Neuronal stem cell (in vitro differentiated cells): ENCODE results near the gene FAM222B.
A peak's percentile ranks its signal among the peaks of the same experiment; 100 is the strongest.

Experiments used
- DNase-seq: peaks from one replicate; pipeline ENCODE4 v3.0.0-alpha.2; 2013; ENCODE audit warnings: low spot score
- H2AFZ ChIP-seq: one replicate; pipeline ENCODE4 v1.6.1; 2013; ENCODE audit warnings: mild to moderate bottlenecking, low read length, inconsistent platforms
- H2AK5ac ChIP-seq: 2 replicates; pipeline ENCODE4 v1.6.1; 2013; ENCODE audit warnings: low read depth, mild to moderate bottlenecking, inconsistent platforms, low read length, moderate library complexity, mixed read lengths
- H2BK120ac ChIP-seq: 2 replicates; pipeline ENCODE4 v1.6.1; 2013; ENCODE audit warnings: low read depth, mild to moderate bottlenecking, inconsistent platforms, low read length, moderate library complexity, mixed read lengths
- H2BK12ac ChIP-seq: one replicate; pipeline ENCODE4 v1.6.1; 2013; ENCODE audit warnings: low read length, inconsistent platforms
- H2BK15ac ChIP-seq: 2 replicates; pipeline ENCODE4 v1.6.1; 2013; ENCODE audit warnings: mild to moderate bottlenecking, low read length, inconsistent platforms, mixed read lengths
- H2BK5ac ChIP-seq: one replicate; pipeline ENCODE4 v1.6.1; 2013; ENCODE audit warnings: inconsistent platforms, mild to moderate bottlenecking, low read length, moderate library complexity
- H3K14ac ChIP-seq: one replicate; pipeline ENCODE4 v1.6.1; 2013; ENCODE audit warnings: low read length, inconsistent platforms
- H3K18ac ChIP-seq: 2 replicates; pipeline ENCODE4 v1.6.1; 2013; ENCODE audit warnings: low read length, inconsistent platforms
- H3K23ac ChIP-seq: 2 replicates; pipeline ENCODE4 v1.6.1; 2013; ENCODE audit warnings: low read depth, mild to moderate bottlenecking, mixed read lengths, low read length, inconsistent platforms; ENCODE audit not compliant: poor library complexity
- H3K27ac ChIP-seq: replicated peaks from 3 replicates; pipeline ENCODE4 v1.5.1; 2013; ENCODE audit warnings: low read length, inconsistent platforms
- H3K27me3 ChIP-seq, 3 experiments: 2 replicates each; pipeline ENCODE4 v1.6.1; 2013; ENCODE audit warnings: low read length in 3 of 3, mild to moderate bottlenecking in 2 of 3, inconsistent platforms in 1 of 3, low read depth in 1 of 3, mixed read lengths in 1 of 3, moderate library complexity in 1 of 3; ENCODE audit not compliant: control insufficient read depth in 3 of 3, insufficient read depth in 3 of 3
- H3K36me3 ChIP-seq, 2 donors: replicated peaks in 1 of 2; 2 replicates each; pipeline ENCODE4 v1.6.1; 2013; ENCODE audit warnings: low read length in 2 of 2; ENCODE audit not compliant: control insufficient read depth in 2 of 2, insufficient read depth in 2 of 2
- H3K4ac ChIP-seq: 2 replicates; pipeline ENCODE4 v1.6.1; 2013; ENCODE audit warnings: inconsistent platforms, mild to moderate bottlenecking, low read length, moderate library complexity
- H3K4me1 ChIP-seq, 2 donors: 1 replicate in 1 of 2; 2 replicates in 1 of 2; pipeline ENCODE4 v1.6.1; 2013; ENCODE audit warnings: low read length in 2 of 2, low read depth in 1 of 2; ENCODE audit not compliant: control insufficient read depth in 2 of 2, insufficient read depth in 1 of 2
- H3K4me2 ChIP-seq: one replicate; pipeline ENCODE4 v1.6.1; 2013; ENCODE audit warnings: mild to moderate bottlenecking, low read length, inconsistent platforms; ENCODE audit not compliant: insufficient read depth, poor library complexity, severe bottlenecking
- H3K4me3 ChIP-seq, 2 donors: 2 replicates each; pipeline ENCODE4 v1.5.1; 2013; ENCODE audit warnings: low read length in 2 of 2, mild to moderate bottlenecking in 2 of 2, inconsistent platforms in 1 of 2, moderate library complexity in 1 of 2
- H3K79me1 ChIP-seq: one replicate; pipeline ENCODE4 v1.6.1; 2013; ENCODE audit warnings: low read depth, mild to moderate bottlenecking, inconsistent platforms, low read length, moderate library complexity
- H3K9ac ChIP-seq: one replicate; pipeline ENCODE4 v1.6.1; 2013; ENCODE audit warnings: mild to moderate bottlenecking, low read depth, low read length, inconsistent platforms; ENCODE audit not compliant: poor library complexity
- H3K9me3 ChIP-seq, 2 donors: replicated peaks in 1 of 2; 2 replicates each; pipeline versions ENCODE3 to v1.6.1; 2013; ENCODE audit warnings: low read length in 2 of 2, mild to moderate bottlenecking in 2 of 2, inconsistent platforms in 1 of 2, low read depth in 1 of 2, mixed read lengths in 1 of 2, moderate library complexity in 1 of 2; ENCODE audit not compliant: control insufficient read depth in 2 of 2, insufficient read depth in 1 of 2
- H4K8ac ChIP-seq: one replicate; pipeline ENCODE4 v1.6.1; 2013; ENCODE audit warnings: low read depth, mild to moderate bottlenecking, inconsistent platforms, low read length, moderate library complexity
- H4K91ac ChIP-seq: one replicate; pipeline ENCODE4 v1.6.1; 2013; ENCODE audit warnings: low read length, low read depth, mild to moderate bottlenecking, inconsistent platforms; ENCODE audit not compliant: poor library complexity
- WGBS, 2 donors: extraction: QIAGEN DNeasy Blood & Tissue Kit; methylation state at CpG; one replicate each; pipeline ENCODE4 v1.1.7; 2013; ENCODE audit warnings: missing lambda C conversion rate in 2 of 2, mixed read lengths in 1 of 2; ENCODE audit not compliant: insufficient read length in 2 of 2, insufficient replicate concordance in 1 of 2; ENCODE audit errors: extremely low coverage in 2 of 2; 5-methylcytosine and 5-hydroxymethylcytosine counted together

Gene FAM222B

GRCh38 chr17:28758411-28759121, 84.0 kb downstream of the FAM222B start:
- Histone ChIP-seq H2BK12ac (peak overlapping the region; percentile 23), H3K4me1 (peaks cover 11 to 15% of the 10 kb centered on the region in 2 donors), H3K36me3 (peaks cover 17 to 69% of the 10 kb centered on the region in 2 donors), H2AK5ac (no peak overlapping the region), H2BK120ac (no peak overlapping the region), H3K9ac (peak overlapping the region; percentile 74), H2AFZ (no peak overlapping the region), H2BK5ac (peak overlapping the region; percentile 44), H3K4me3 (no peak overlapping the region), H3K14ac (no peak overlapping the region), H3K27me3 (no peaks in the 10 kb centered on the region), H3K27ac (no peak overlapping the region), H2BK15ac (no peak overlapping the region), H3K79me1 (no peaks in the 10 kb centered on the region), H4K91ac (no peak overlapping the region), H3K18ac (no peak overlapping the region), H3K4ac (no peak overlapping the region), H4K8ac (peak overlapping the region; percentile 74), H3K4me2 (no peak overlapping the region), H3K9me3 (no peaks in the 10 kb centered on the region), H3K23ac (peak overlapping the region; percentile 46)
- no CpG with 5 or more reads among the region's 32 CpGs for WGBS, 2 donors
- DNase-seq: no peak

- H3K14ac ChIP-seq: no peak overlapping the region
- H3K36me3 ChIP-seq: peaks cover 24 to 74% of the 10 kb centered on the region in 2 donors
- H2BK120ac ChIP-seq: no peak overlapping the region
- no peak overlapping the region for H3K18ac ChIP-seq
- H3K9me3 ChIP-seq: peaks cover 0 to 2% of the 10 kb centered on the region in 2 donors
- H2BK12ac ChIP-seq: no peak overlapping the region
- no peaks in the 10 kb centered on the region for H3K79me1 ChIP-seq
- no CpG with 5 or more reads among the region's 5 CpGs for WGBS, 2 donors
- H3K4me1 ChIP-seq: peaks cover 7% of the 10 kb centered on the region in 2 donors
- H2BK15ac ChIP-seq: no peak overlapping the region
- DNase-seq: no peak
- no peak overlapping the region for H3K27ac ChIP-seq
- H3K4me2 ChIP-seq: no peak overlapping the region
- no peak overlapping the region for H3K9ac ChIP-seq
- no peak overlapping the region for H3K4ac ChIP-seq
- H3K27me3 ChIP-seq: no peaks in the 10 kb centered on the region
- no peak overlapping the region for H2AFZ ChIP-seq
- no peak overlapping the region for H4K8ac ChIP-seq
- H3K23ac ChIP-seq: no peak overlapping the region
- H2AK5ac ChIP-seq: no peak overlapping the region
- no peak overlapping the region for H4K91ac ChIP-seq
- H3K4me3 ChIP-seq: no peak overlapping the region
- no peak overlapping the region for H2BK5ac ChIP-seq
These were observed 86.4 kb downstream of the FAM222B start for GRCh38 chr17:28756049-28756804.

- Histone ChIP-seq H3K4ac (no peak overlapping the region), H2AFZ (no peak overlapping the region), H2AK5ac (no peak overlapping the region), H3K9me3 (peaks cover 0 to 2% of the 10 kb centered on the region in 2 donors), H2BK120ac (no peak overlapping the region), H3K36me3 (peaks cover 29 to 81% of the 10 kb centered on the region in 2 donors), H3K4me2 (no peak overlapping the region), H3K79me1 (no peaks in the 10 kb centered on the region), H3K27ac (no peak overlapping the region), H3K23ac (no peak overlapping the region), H3K4me1 (peaks cover under 1 to 3% of the 10 kb centered on the region in 2 donors), H2BK15ac (no peak overlapping the region), H3K4me3 (no peak overlapping the region), H2BK5ac (no peak overlapping the region), H3K9ac (no peak overlapping the region), H2BK12ac (no peak overlapping the region), H3K18ac (no peak overlapping the region), H4K91ac (no peak overlapping the region), H3K14ac (no peak overlapping the region), H3K27me3 (no peaks in the 10 kb centered on the region), H4K8ac (no peak overlapping the region)
- no CpG with 5 or more reads among the region's 7 CpGs for WGBS, 2 donors
- DNase-seq: no peak
These were observed 87.1 kb downstream of the FAM222B start for GRCh38 chr17:28755486-28755885.
